Lung (tissue), 12 donors: ENCODE results near the gene ANKRD6. TPM values are rescaled to one million over a fixed set of nuclear protein-coding genes. Genes with fewer than 3 reads are reported as not detected.

ENCODE experiments used
- ATAC-seq: fragments of 200-7000 bp; cut with Tn5 transposase; one replicate; pipeline ENCODE4 v1.9.1; 2020; ENCODE audit warnings: moderate number of reproducible peaks; ENCODE audit not compliant: insufficient read depth, low FRiP score
- DNase-seq, 3 donors: peaks; one replicate each; pipeline ENCODE4 v3.0.0-alpha.2; 2013 to 2017
- H3K27ac ChIP-seq, 2 donors: one replicate each; pipeline ENCODE4 v1.5.1; 2013; ENCODE audit warnings: mild to moderate bottlenecking in 2 of 2, moderate library complexity in 2 of 2, control low read depth in 1 of 2, inconsistent platforms in 1 of 2, low read depth in 1 of 2, low read length in 1 of 2
- H3K27me3 ChIP-seq, 3 donors: one replicate each; pipeline ENCODE4 v1.5.1; 2013; ENCODE audit warnings: low read length in 2 of 3; ENCODE audit not compliant: control insufficient read depth in 3 of 3, insufficient read depth in 3 of 3
- H3K36me3 ChIP-seq, 4 donors: one replicate each; pipeline ENCODE4 v1.5.1; 2013; ENCODE audit warnings: low read length in 4 of 4, mild to moderate bottlenecking in 1 of 4, moderate library complexity in 1 of 4; ENCODE audit not compliant: control insufficient read depth in 4 of 4, insufficient read depth in 4 of 4
- H3K4me1 ChIP-seq, 5 donors: one replicate each; pipeline ENCODE4 v1.5.1; 2013; ENCODE audit warnings: low read length in 5 of 5, mild to moderate bottlenecking in 2 of 5, moderate library complexity in 1 of 5; ENCODE audit not compliant: control insufficient read depth in 5 of 5, insufficient read depth in 5 of 5
- H3K4me3 ChIP-seq: one replicate; pipeline ENCODE4 v1.5.1; 2013; ENCODE audit warnings: mild to moderate bottlenecking, control low read depth, moderate library complexity
- H3K9ac ChIP-seq, 2 donors: one replicate each; pipeline ENCODE4 v1.5.1; 2013; ENCODE audit warnings: low read length in 2 of 2, control low read depth in 1 of 2; ENCODE audit not compliant: insufficient read depth in 1 of 2
- H3K9me3 ChIP-seq, 4 donors: one replicate each; pipeline ENCODE4 v1.5.1; 2013; ENCODE audit warnings: low read length in 3 of 4, mild to moderate bottlenecking in 1 of 4, moderate library complexity in 1 of 4; ENCODE audit not compliant: control insufficient read depth in 4 of 4, insufficient read depth in 3 of 4
- WGBS, 2 donors: extraction: QIAGEN DNeasy Blood & Tissue Kit; methylation state at CpG; one replicate each; pipeline ENCODE4 v1.1.7; 2013; 5-methylcytosine and 5-hydroxymethylcytosine counted together
- polyA plus RNA-seq, 2 donors: library from polyadenylated mRNA; stranded (reverse); fragments of 200-250 nt; gene quantifications; one replicate each; pipeline ENCODE4 v1.2.1, GENCODE V29; 2013
- total RNA-seq, 2 donors: library from RNA; depleted of rRNA in 1 of 2; stranded (reverse); fragments of >200 nt in 1 of 2; gene quantifications; one replicate each; pipeline ENCODE4 v1.2.1, GENCODE V29; 2014 to 2021
- TF ChIP-seq, protein P1 (sequence below): IDR thresholded peaks from 2 replicates; pipeline ENCODE4 v1.5.1; 2012; ENCODE audit warnings: mild to moderate bottlenecking; ENCODE audit errors: control extremely low read depth, extremely low read depth
- donor health status: control.
- donor health status: control.
- donor health status: Bipolar disorder and iron deficiency.
- donor health status: healthy.
- donor health status: DM: yes; HTN: yes; CAD: no.

ANKRD6 gene
- total and polyA plus RNA-seq, 4 donors: 4.4 to 29.4 (median 16.0) TPM

DNA sequence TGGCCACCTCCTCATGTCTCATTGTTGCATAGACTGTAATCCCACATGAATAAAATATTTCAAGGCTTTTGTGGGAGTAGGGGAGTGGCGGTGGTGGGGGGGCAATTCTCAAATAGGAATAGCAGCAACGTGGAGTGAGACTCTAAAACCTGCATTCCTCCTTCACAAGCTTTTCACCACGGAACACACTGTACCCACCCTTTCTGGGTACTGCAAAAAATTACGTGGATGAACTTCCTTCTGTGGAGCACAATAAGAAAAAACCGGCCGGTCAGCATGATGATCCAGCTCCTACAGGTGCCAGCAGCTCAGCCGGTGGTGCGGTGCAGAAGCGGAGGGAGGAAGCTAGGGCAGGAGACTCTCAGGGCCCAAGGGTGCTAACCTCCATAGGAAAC is 19.9 kb upstream of the ANKRD6 start:
- peak overlapping the region in 1 of 2 donors; percentile 28 for H3K27ac ChIP-seq
- peak overlapping the region in 1 of 2 donors; percentile 32 for H3K9ac ChIP-seq
- peaks cover 0 to 20% (median 0%) of the 10 kb centered on the region in 5 donors for H3K4me1 ChIP-seq
- TF ChIP-seq, protein P1, sequence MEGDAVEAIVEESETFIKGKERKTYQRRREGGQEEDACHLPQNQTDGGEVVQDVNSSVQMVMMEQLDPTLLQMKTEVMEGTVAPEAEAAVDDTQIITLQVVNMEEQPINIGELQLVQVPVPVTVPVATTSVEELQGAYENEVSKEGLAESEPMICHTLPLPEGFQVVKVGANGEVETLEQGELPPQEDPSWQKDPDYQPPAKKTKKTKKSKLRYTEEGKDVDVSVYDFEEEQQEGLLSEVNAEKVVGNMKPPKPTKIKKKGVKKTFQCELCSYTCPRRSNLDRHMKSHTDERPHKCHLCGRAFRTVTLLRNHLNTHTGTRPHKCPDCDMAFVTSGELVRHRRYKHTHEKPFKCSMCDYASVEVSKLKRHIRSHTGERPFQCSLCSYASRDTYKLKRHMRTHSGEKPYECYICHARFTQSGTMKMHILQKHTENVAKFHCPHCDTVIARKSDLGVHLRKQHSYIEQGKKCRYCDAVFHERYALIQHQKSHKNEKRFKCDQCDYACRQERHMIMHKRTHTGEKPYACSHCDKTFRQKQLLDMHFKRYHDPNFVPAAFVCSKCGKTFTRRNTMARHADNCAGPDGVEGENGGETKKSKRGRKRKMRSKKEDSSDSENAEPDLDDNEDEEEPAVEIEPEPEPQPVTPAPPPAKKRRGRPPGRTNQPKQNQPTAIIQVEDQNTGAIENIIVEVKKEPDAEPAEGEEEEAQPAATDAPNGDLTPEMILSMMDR: no peak
- ATAC-seq: no peak
- H3K9me3 ChIP-seq: no peaks in the 10 kb centered on the region
- DNase-seq: no peak
- no peak overlapping the region for H3K4me3 ChIP-seq
- no peaks in the 10 kb centered on the region for H3K36me3 ChIP-seq
- H3K27me3 ChIP-seq: peaks cover 0 to 18% (median 17%) of the 10 kb centered on the region in 3 donors
- 10 to 23% methylated on average over 9 of the region's 9 CpGs for WGBS, 2 donors

DNA sequence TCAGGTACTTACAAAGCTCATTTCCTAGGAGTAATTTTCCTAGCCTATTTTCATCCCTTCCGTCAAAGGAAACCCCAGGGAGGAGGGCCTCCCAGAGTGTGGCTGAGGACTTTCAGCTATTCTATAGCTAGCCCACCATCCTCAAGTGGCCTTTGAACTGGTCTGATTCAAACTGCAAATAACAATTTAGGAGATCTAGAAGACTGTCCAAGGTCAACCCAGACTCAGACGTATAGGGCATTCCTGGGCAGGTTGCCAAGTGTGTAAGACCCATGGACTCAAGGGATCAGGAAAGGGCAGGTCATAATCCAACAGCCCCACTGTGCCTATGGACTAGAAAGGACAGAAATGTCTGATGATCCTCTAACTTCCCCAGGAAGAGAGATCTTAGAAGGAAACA is 18.7 kb upstream of the ANKRD6 start:
- WGBS, 2 donors: 21 to 26% methylated on average over 2 of the region's 2 CpGs
- Histone ChIP-seq H3K9ac (no peak overlapping the region), H3K4me3 (no peak overlapping the region), H3K9me3 (no peaks in the 10 kb centered on the region), H3K27ac (no peak overlapping the region), H3K4me1 (peaks cover 0 to 20% (median 0%) of the 10 kb centered on the region in 5 donors), H3K36me3 (no peaks in the 10 kb centered on the region), H3K27me3 (peaks cover 0 to 18% (median 16%) of the 10 kb centered on the region in 3 donors)
- DNase-seq: no peak
- ATAC-seq: no peak
- TF ChIP-seq, protein P1: no peak

DNA sequence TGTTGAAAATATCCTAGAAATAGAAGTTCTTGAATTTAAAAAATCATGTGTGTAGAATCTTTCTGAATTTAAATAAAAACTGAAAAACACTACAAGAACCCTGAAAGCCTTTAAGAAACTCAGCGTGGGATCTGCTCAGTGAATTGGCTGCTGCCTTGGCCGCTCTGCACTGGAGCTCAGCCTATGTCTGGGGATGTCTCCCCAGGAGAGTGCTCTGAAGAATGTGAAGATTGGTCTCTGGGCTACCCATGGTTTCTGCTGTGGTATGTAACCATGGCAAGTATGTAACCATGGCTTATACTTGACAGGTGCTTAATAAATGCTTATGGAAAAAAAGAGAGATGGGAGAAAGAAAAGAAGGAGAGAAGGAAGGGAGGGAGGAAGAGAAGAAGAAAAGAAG is 17.8 kb upstream of the ANKRD6 start:
- no peak overlapping the region for H3K9ac ChIP-seq
- DNase-seq (no peak), ATAC-seq (no peak)
- TF ChIP-seq, protein P1: no peak
- H3K4me3 ChIP-seq: no peak overlapping the region
- no peaks in the 10 kb centered on the region for H3K9me3 ChIP-seq
- H3K27ac ChIP-seq: no peak overlapping the region
- WGBS, 2 donors: 93 to 99% methylated on average over 2 of the region's 2 CpGs
- H3K36me3 ChIP-seq: no peaks in the 10 kb centered on the region
- peaks cover 0 to 18% (median 14%) of the 10 kb centered on the region in 3 donors for H3K27me3 ChIP-seq
- peaks cover 0 to 20% (median 0%) of the 10 kb centered on the region in 5 donors for H3K4me1 ChIP-seq

DNA sequence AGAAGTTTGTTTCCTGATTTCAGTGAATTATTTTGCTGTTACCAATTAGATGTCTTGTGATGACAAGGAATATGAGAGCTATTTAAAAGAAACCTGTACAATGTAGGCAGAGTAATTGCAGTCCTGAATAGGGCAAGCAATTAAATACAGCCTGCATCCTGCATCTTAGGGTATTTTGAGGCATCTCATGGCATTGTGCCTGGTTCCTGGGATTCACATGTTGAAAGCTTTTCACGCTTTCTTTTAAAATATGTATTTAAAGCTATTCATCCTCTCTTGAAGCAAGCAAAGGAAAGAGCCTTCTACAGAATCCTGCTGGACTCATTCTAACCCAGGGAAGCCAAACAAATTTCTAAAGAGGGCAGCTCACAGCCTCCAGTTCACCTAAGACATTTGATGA is 16.2 kb upstream of the ANKRD6 start:
- H3K4me1 ChIP-seq: peaks cover 0 to 13% (median 0%) of the 10 kb centered on the region in 5 donors
- H3K9me3 ChIP-seq: no peaks in the 10 kb centered on the region
- ATAC-seq (no peak), DNase-seq (no peak)
- H3K36me3 ChIP-seq: no peaks in the 10 kb centered on the region
- no peak overlapping the region for H3K4me3 ChIP-seq
- H3K27me3 ChIP-seq: peaks cover 0 to 18% (median 14%) of the 10 kb centered on the region in 3 donors
- TF ChIP-seq, protein P1: no peak
- WGBS, 2 donors: 96 to 100% methylated on average over 1 of the region's 1 CpG
- H3K27ac ChIP-seq: no peak overlapping the region
- no peak overlapping the region for H3K9ac ChIP-seq
